Mesothelial cell of epicardium (in vitro differentiated cells): ENCODE data around the gene THRB. TPM values are rescaled to one million over a fixed set of nuclear protein-coding genes. Genes with fewer than 3 reads are reported as not detected.
"Not testable (repeated sequence)": the region's sequence is repeated elsewhere in the genome, so short reads cannot be mapped to it uniquely, and the experiment has no call there.

ENCODE experiments used
- DNase-seq, 2 experiments: peaks; one replicate each; pipeline ENCODE4 v3.0.0; 2021; ENCODE audit warnings: low spot score in 2 of 2; ENCODE audit not compliant: unreplicated experiment in 2 of 2
- H3K27ac Mint-ChIP-seq: 2 replicates; pipeline ENCODE4 v1.8.0; 2021; ENCODE audit warnings: mixed read lengths
- H3K27me3 Mint-ChIP-seq: 2 replicates; pipeline ENCODE4 v1.8.0; 2021; ENCODE audit warnings: low read depth, mixed read lengths
- H3K36me3 Mint-ChIP-seq: 2 replicates; pipeline ENCODE4 v1.8.0; 2021; ENCODE audit warnings: mixed read lengths
- H3K4me1 Mint-ChIP-seq: 2 replicates; pipeline ENCODE4 v1.8.0; 2021; ENCODE audit warnings: mixed read lengths
- H3K4me3 Mint-ChIP-seq: 2 replicates; pipeline ENCODE4 v1.8.0; 2021; ENCODE audit warnings: mild to moderate bottlenecking, moderate library complexity, mixed read lengths
- H3K9me3 Mint-ChIP-seq: 2 replicates; pipeline ENCODE4 v1.8.0; 2021; ENCODE audit warnings: mixed read lengths
- total RNA-seq: library from RNA; stranded (reverse); gene quantifications from 3 replicates; pipeline ENCODE4 v1.2.1, GENCODE V29; 2021
- TF ChIP-seq, protein P1 (sequence below): fragments of 200-600 bp; sonication (generic); IDR thresholded peaks from one replicate; pipeline ENCODE4 v1.5.0; 2021; ENCODE audit warnings: antibody characterized with exemption; ENCODE audit not compliant: unreplicated experiment

The THRB gene
- total RNA-seq, 1 donor from 2014 or later = 3.4 TPM

DNA sequence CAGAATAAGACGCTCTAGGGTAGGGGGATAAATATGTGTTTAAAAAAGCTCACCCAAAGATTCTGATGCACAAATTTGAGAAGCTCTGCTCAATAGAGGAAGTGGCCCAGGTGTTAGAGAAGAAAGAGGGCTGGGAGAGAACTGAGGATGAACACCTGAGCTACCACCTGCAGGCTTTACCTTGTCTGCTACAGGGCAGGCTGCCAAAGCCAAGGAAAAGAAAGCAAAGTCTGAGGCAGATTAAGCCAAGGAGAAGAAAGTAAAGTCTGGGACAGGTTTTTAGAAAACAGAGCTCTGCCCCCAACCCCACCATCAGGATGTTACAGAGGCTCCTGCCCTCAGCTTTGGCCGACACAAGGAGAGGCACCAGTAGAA lies 92.9 kb downstream of the THRB start:
- TF ChIP-seq, protein P1, sequence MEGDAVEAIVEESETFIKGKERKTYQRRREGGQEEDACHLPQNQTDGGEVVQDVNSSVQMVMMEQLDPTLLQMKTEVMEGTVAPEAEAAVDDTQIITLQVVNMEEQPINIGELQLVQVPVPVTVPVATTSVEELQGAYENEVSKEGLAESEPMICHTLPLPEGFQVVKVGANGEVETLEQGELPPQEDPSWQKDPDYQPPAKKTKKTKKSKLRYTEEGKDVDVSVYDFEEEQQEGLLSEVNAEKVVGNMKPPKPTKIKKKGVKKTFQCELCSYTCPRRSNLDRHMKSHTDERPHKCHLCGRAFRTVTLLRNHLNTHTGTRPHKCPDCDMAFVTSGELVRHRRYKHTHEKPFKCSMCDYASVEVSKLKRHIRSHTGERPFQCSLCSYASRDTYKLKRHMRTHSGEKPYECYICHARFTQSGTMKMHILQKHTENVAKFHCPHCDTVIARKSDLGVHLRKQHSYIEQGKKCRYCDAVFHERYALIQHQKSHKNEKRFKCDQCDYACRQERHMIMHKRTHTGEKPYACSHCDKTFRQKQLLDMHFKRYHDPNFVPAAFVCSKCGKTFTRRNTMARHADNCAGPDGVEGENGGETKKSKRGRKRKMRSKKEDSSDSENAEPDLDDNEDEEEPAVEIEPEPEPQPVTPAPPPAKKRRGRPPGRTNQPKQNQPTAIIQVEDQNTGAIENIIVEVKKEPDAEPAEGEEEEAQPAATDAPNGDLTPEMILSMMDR = no peak
- no peak for DNase-seq
- H3K4me3 Mint-ChIP-seq = no peak overlapping the region
- H3K36me3 Mint-ChIP-seq = peaks cover 2% of the 10 kb centered on the region
- H3K9me3 Mint-ChIP-seq = peaks cover 13% of the 10 kb centered on the region
- H3K4me1 Mint-ChIP-seq = peaks cover 15% of the 10 kb centered on the region
- peak overlapping the region; percentile 7 for H3K27ac Mint-ChIP-seq
- H3K27me3 Mint-ChIP-seq = no peaks in the 10 kb centered on the region

DNA sequence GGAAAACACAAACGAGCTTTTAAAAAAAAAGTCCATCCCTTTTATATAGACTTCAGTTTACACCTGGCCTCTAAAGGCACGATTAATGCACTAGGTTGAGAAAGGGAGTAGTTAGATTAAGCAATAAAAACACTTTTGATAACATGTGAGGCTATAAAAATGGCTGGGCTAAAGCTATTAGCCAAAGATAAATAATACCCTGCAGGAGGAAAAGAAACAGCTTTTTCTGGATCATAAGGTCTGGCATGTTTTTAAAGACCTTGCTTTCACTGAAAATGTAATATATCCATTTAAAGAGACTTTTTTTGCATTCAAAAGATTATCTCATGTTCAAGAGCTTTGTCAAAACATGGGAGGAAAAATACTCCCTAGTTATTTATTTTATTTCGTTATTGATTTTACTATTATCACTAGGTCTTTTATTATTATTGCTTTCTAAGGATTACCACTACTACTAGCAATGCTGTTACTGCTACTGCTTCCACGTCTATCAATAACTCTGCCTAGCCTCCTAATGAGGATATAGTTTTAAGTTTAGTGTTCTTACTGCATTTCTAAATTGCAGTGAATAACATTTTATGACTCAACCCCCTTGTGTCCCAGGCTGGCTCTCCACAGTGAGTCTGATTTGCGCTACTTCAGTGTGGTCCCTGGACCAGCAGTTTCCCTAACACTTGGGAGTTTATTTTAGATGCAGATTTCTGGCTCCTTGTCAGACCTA lies 93.4 kb downstream of the THRB start:
- TF ChIP-seq, protein P1 = no peak
- Mint-ChIP-seq H3K27me3 (no peaks in the 10 kb centered on the region), H3K36me3 (peaks cover 2% of the 10 kb centered on the region), H3K27ac (no peak overlapping the region), H3K9me3 (peaks cover 13% of the 10 kb centered on the region), H3K4me1 (peaks cover 15% of the 10 kb centered on the region), H3K4me3 (no peak overlapping the region)
- no peak for DNase-seq

GRCh38 chr3:24400450-24400849 lies 94.2 kb downstream of the THRB start:
- TF ChIP-seq, protein P1 = no peak
- no peaks in the 10 kb centered on the region for H3K27me3 Mint-ChIP-seq
- peaks cover 13% of the 10 kb centered on the region for H3K9me3 Mint-ChIP-seq
- H3K36me3 Mint-ChIP-seq = peaks cover 2% of the 10 kb centered on the region
- peaks cover 15% of the 10 kb centered on the region for H3K4me1 Mint-ChIP-seq
- no peak overlapping the region for H3K27ac Mint-ChIP-seq
- no peak overlapping the region for H3K4me3 Mint-ChIP-seq
- DNase-seq = no peak

- H3K36me3 Mint-ChIP-seq = peaks cover 2% of the 10 kb centered on the region
- H3K9me3 Mint-ChIP-seq = peaks cover 13% of the 10 kb centered on the region
- H3K27me3 Mint-ChIP-seq = no peaks in the 10 kb centered on the region
- no peak for DNase-seq
- H3K27ac Mint-ChIP-seq = no peak overlapping the region
- TF ChIP-seq, protein P1 = no peak
- H3K4me3 Mint-ChIP-seq = no peak overlapping the region
- peaks cover 15% of the 10 kb centered on the region for H3K4me1 Mint-ChIP-seq
Observed at GRCh38 chr3:24400015-24400414, 94.6 kb downstream of the THRB start.

DNA sequence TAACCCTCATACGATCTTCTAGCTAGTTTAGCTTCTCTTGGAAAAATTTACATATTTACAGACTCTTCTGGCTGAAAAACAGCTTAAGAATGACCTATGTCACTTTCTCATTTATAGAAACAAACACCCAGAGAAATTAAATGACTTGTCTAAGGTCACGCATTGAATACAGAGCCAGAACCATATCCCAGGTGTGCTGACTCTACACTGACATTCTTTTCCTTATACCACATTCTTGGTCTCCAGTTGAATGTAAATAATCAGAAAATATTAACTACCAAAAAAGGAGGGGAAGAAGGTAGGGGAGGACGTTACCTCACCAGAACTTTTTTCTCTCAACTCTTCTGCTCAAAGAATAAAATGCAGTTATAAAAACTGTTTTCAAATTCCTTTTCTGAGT lies 95.0 kb downstream of the THRB start:
- peaks cover 2% of the 10 kb centered on the region for H3K36me3 Mint-ChIP-seq
- no peak overlapping the region for H3K27ac Mint-ChIP-seq
- no peak for DNase-seq
- TF ChIP-seq, protein P1 = no peak
- H3K9me3 Mint-ChIP-seq = peaks cover 13% of the 10 kb centered on the region
- no peaks in the 10 kb centered on the region for H3K27me3 Mint-ChIP-seq
- no peak overlapping the region for H3K4me3 Mint-ChIP-seq
- H3K4me1 Mint-ChIP-seq = peaks cover 15% of the 10 kb centered on the region

DNA sequence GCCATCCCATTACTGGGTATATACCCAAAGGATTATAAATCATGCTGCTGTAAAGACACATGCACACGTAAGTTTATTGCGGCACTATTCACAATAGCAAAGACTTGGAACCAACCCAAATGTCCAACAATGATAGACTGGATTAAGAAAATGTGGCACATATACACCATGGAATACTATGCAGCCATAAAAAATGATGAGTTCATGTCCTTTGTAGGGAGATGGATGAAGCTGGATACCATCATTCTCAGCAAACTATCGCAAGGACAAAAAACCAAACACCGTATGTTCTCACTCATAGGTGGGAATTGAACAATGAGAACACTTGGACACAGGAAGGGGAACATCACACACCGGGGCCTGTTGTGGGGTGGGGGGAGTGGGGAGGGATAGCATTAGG lies 95.9 kb downstream of the THRB start:
- not testable (repeated sequence) for H3K4me3 Mint-ChIP-seq, H3K9me3 Mint-ChIP-seq, H3K36me3 Mint-ChIP-seq, H3K27ac Mint-ChIP-seq, H3K27me3 Mint-ChIP-seq, DNase-seq
- H3K4me1 Mint-ChIP-seq = peaks cover 15% of the 10 kb centered on the region
